T-helper 2 cell treated with Interferon-gamma antibody and Interleukin-4, amounts not matched to agents 100 ng/mL and 5 ng/mL, for 36 hours (primary cell): ENCODE measurements around the gene ESR1. TPM values are rescaled to one million over a fixed set of nuclear protein-coding genes. Genes with fewer than 3 reads are reported as not detected.
"Not testable (repeated sequence)": the region's sequence is repeated elsewhere in the genome, so short reads cannot be mapped to it uniquely, and the experiment has no call there.

Experiments
- intact Hi-C: fragments of 100-400 bp; cut with micrococcal nuclease; formaldehyde crosslinking; loops from one replicate; pipeline ENCODE4 v1.15.1; 2023
- total RNA-seq: library from RNA; stranded (reverse); gene quantifications from 2 replicates; pipeline ENCODE4 v1.2.3, GENCODE V29; 2022

The ESR1 gene
- total RNA-seq, 1 donor from 2014 or later, result 0.23 TPM

DNA sequence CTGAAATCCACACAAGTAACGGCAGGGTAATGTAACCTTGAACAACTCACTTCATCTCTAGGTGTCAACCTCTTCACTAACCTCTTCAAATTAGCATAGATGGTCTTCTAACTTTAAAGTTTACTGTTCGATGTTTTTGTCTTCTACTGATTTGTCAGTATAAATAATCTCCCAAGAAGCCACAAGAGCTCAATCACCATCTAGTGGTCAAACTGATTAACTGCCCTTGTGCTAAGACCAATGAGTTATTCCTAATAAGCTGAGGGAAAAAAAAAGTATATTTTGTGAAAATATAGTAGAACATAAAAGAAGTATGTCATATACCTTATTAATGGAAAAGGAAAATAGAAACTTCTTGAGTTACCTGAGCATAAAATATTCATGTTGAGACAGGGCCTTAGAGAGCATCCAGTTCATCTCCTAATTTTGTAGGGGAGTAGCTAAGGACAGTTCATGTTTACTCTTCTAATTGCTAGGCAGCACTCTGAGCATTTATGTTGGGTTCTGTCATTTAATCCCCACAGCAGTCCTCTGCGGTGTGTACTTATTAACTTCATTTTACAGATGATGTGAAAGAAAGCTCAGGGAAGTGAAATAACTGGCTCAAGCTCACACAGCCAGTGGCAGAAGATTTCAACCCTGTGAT lies 317.1 kb downstream of the ESR1 start:
- intact Hi-C loops, result loop anchor here (2.0 to 10.0 kb wide), 3 partner anchors 360 to 680 kb away; no protein-coding TSS in a partner anchor

- intact Hi-C loops, result loop anchor here (10.0 kb wide), 1 partner anchor 683 kb away; no protein-coding TSS in a partner anchor
Observed at GRCh38 chr6:152127432-152128165, 320.1 kb downstream of the ESR1 start.

- intact Hi-C loops, result loop anchor here (10.0 kb wide), 1 partner anchor 685 kb away; no protein-coding TSS in a partner anchor
Observed at GRCh38 chr6:152129691-152130151, 322.2 kb downstream of the ESR1 start.

GRCh38 chr6:152130441-152130840 lies 323.0 kb downstream of the ESR1 start:
- intact Hi-C loops, result no loop called here

DNA sequence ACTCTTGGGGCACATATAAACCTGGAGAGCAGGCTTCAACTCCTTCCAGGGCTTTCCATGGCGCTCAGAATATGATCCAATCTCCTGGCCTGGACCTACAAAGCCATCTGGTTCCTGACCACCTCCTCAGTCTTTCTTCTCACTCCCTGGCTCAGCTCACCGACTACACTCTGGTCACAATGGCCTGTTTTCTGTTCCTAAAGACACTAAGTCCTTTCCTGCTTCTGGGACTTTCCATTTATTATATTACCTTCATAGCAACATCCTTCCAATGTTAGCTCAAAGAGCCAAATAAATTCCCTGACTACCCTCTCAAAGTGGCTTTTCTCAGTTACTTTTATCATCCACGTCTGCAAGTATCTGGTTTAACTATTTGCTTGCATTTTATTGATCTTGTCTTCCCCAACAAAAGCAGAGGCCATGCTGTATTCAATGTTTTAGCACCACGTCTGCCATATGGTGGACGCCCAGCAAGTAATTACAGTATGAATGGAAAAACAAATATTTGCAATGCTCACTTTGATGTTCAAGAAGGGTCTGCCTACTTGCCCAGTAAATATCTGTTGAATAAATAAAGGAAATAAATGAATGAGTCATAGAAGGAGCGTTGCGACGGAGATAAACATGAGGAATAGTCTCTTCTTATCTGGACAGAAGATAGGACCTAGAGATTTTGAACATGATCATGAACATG lies 328.4 kb downstream of the ESR1 start:
- intact Hi-C loops, result no loop called here

DNA sequence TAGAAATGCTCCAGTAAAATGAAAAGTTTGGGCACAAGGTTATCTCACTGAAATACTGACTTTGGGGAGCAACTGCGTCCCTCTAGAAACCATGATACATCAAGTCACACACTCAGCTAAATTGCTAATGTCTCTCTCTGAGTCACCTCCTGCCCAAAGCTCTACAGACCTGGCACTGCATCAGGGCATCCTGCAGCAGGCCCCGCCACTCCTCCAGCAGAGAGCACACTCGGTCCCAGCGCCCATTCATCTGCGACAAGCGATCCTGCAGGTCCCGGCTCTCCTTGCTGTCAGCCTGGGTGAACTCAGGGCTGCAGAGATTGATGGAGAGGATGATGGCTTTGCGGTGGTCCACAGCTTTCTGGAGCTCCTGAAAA lies 329.0 kb downstream of the ESR1 start:
- intact Hi-C loops, result no loop called here

- intact Hi-C loops, result not testable (repeated sequence)
Observed at GRCh38 chr6:152138344-152138743, 330.9 kb downstream of the ESR1 start.

GRCh38 chr6:152142105-152142504 lies 334.6 kb downstream of the ESR1 start:
- intact Hi-C loops, result no loop called here

DNA sequence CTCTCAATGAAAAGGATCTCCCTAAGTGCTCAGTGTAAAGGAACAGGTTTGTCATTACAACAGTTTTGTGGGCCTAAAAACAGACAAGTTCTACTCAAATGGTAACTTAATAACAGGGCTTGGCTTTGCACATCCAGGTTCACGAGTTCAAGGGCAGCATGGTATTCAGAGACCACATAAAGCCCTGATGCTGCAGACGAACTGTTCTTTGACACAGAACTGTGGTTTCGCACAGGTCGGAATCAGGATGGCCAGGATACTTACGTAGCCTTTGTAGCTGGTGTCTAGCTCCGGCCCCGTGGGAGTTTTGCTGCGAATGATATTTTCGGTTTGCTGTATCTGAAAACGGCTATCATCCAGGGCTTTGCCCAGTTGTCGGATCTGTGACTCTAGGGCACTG lies 335.9 kb downstream of the ESR1 start:
- intact Hi-C loops, result no loop called here

DNA sequence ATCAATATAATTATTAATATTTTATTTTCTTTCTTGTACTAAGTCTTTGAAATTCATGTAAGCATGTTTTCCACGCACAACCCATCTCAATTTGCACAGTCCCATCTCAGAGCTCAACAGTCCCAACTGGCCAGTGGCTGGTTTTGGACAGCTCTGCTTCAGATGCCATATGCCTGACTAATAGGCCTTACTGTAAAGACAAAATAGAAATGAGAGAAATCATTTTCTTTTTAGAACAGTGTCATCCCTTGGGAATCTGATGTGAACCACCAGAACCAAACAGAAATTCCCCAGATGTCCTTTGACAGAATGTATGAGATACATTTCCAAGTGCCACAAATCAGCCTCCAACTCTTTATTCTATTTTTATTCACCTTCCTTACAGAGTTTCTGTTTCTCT lies 338.9 kb downstream of the ESR1 start:
- intact Hi-C loops, result no loop called here

DNA sequence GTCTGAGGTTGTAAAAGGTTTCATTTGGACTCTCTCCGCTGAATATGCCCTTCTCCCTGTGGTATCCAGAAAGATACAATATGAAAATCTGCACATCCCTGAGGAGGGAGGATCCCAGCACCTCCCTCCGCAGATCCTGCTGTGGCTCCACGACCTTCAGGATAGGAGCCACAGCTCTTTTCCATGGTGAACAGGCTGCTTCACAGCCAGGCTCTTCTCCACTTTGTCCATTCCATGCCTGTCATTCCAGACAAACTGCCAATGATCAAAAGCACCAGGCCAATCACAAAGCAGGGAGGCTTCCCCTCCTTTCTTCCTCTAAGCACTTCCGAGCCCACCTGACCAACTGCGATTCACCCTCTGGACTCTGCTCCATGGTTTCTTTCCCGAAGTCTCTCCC lies 339.8 kb downstream of the ESR1 start:
- intact Hi-C loops, result no loop called here

GRCh38 chr6:152148412-152148811 lies 340.9 kb downstream of the ESR1 start:
- intact Hi-C loops, result no loop called here

DNA sequence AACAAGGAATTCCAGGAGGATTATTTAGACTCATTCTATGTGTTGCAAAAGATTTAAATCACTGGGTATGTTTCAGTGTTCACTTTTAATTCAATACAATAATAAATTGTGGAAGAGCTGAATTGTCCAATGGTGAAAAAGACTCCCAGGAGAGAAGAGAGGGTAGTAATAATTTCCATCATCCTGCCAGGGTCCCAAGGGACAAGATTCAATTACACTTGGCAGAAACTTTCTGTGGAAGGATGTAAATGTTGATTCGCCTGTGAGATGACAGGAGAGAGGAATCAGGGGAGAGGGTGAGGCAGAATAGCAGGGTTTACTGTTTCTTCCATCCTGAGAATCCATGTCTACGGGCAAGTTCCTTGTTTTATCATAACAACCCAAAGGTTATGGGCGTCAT lies 342.7 kb downstream of the ESR1 start:
- intact Hi-C loops, result no loop called here

DNA sequence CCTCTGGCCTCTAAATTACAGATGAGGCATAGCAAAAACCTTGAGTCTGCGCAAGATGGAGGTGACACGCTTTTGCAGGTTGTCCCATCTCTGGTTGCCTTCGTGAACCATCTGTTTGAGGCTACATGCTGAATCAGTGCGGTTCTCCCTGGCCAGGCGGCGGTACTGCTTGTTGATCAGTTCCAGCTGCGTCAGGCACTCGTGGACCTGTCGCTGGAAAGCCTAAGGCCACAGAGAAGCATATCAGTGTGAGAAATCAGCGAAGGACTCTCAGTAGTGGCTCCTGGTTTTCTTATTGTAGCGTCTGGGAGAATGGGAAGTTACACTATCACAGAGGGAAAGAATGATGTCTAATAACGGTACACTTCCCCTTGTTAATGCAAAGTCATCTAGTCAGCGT lies 344.4 kb downstream of the ESR1 start:
- intact Hi-C loops, result no loop called here

DNA sequence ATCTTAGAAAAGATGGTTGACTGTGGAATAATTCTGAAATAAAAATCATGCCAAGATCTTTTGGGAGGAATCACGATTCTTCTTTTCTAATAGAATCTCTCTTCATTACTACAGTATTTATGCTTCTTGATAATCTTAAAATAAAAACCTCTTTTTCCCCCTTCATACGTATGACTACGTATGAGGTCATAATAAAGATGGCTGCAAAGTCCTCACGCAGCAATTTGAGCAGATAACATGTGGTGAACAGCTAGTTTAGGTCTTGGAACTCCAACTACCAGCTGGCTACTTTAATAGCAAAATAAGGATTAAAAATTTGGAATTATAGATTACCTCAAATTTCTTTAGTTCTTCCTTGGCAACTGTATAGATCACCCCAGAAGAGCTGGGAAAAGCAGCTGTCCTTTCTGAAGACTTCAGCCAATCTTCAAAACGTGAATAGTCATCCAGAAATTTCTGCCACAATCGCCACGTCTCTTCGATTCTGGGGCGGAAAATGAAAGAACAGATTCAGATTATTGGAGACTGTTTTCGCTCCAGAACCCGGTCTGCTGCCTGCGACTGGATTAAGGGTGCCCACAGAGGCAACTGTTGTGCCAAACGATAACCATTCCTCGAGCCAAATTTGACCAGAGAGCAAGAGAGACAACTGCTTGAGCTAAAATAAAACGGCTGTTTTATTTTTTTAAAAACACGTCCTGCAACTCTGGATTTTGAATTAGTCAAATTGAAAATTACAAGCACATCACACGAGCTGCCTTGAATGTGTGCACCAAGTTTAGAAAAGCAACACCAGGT lies 347.3 kb downstream of the ESR1 start:
- intact Hi-C loops, result no loop called here

GRCh38 chr6:152155792-152156191 lies 348.3 kb downstream of the ESR1 start:
- intact Hi-C loops, result no loop called here

DNA sequence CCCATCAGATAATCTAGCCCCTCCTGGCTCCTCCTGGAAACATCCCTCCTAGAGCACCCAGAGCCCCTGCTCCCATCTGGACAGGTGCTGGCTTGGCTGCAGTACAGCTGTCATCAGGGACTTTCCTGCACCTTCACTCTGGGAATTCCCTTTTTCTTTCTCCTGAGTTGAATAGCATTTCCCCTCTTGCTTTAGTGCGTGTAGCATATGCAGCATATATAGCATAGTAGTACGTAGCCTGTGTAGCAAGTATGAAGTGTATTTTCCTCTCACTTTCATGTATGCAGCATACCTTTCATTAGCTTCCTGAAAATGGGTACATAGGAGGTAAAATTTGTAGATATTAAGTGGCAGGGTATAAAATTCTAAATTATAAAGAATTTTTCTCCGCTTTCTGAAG lies 352.9 kb downstream of the ESR1 start:
- intact Hi-C loops, result no loop called here

- intact Hi-C loops, result no loop called here
Observed at GRCh38 chr6:152161501-152161900, 354.0 kb downstream of the ESR1 start.

GRCh38 chr6:152164957-152165356 lies 357.5 kb downstream of the ESR1 start:
- intact Hi-C loops, result no loop called here

DNA sequence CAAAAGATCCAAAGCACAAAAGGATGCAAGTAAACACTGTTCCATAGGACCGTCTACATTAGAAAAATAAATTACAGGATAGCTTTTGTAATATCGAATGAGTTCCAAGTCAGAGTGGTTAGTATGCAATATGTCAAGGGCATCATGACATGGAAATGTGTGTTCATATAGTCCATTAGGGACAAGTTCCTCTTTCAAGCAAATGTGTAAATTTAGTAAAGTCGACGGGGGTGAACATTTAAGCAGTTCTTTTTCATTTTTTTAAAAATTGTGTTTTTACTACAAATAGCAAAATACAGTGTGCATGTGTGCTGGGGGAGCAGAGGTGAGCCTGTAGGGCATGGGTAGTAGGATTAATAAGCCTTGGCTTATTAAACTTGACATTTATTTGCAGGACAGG lies 359.0 kb downstream of the ESR1 start:
- intact Hi-C loops, result no loop called here

DNA sequence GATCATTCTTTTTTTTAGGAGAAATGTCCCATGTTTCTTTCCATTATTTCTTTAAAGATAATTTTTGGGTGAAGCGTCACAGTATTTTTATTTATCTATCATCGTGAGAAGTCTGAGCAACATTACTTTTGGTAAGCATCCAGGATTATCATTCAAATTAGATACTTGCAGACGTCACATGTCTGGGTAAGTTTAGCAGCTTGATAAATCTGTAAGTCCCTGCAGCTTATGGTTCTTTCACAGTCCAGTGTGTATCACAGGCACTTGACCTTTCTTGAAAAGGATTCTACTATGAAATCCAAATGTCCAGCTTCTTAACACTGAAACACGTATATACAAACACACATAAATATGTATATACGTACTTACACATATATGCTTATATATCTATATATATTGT lies 359.4 kb downstream of the ESR1 start:
- intact Hi-C loops, result no loop called here
